ENCODE data around the gene FBXO36. TPM values are rescaled to one million over a fixed set of nuclear protein-coding genes. Genes with fewer than 3 reads are reported as not detected.

Gene FBXO36
- total and polyA plus RNA-seq, 2 of the 8 experiments (the other 6 are each of a cell fraction or from before 2014, with no cell fraction given) = 3.4 TPM

- no peak overlapping the region for H2AFZ ChIP-seq (ENCODE audit: low read length)
- no peak overlapping the region for H4K5ac ChIP-seq (ENCODE audit: insufficient read length, low read depth, low read length)
- ChIA-PET POLR2A (ENCODE audit: partially characterized antibody) (no interaction called here), CTCF (ENCODE audit: partially characterized antibody) (interaction anchor here (0.6 to 1.4 kb wide), 2 partner anchors 107 to 840 kb away, joined by 3 read pairs; no protein-coding TSS in a partner anchor)
- no peak overlapping the region for H2AK5ac ChIP-seq (ENCODE audit: low read depth, low read length)
- no peaks in the 10 kb centered on the region for H3K79me1 ChIP-seq (ENCODE audit: low read depth, low read length)
- H3K79me2 ChIP-seq (ENCODE audit: control insufficient read depth in 1 of 2, insufficient read depth in 2 of 2, low read length in 2 of 2) = no peaks in the 10 kb centered on the region
- no peak overlapping the region for H3K23ac ChIP-seq (ENCODE audit: insufficient read length)
- H2BK15ac ChIP-seq (ENCODE audit: low read length) = no peak overlapping the region
- H3K9me3 ChIP-seq (ENCODE audit: insufficient read depth in 2 of 2, low read depth in 1 of 2, low read length in 1 of 2) = no peaks in the 10 kb centered on the region
- FAIRE-seq (no peak), DNase-seq (ENCODE audit: low read depth in 1 of 2, low spot score in 2 of 2) (no peak)
- no peaks in the 10 kb centered on the region for H4K20me1 ChIP-seq (replicated peaks in 1 of 2; ENCODE audit: control insufficient read depth in 1 of 2, insufficient read depth in 2 of 2, low read length in 2 of 2)
- H3K23me2 ChIP-seq (ENCODE audit: low read depth, low read length) = no peaks in the 10 kb centered on the region
- H3K9ac ChIP-seq (replicated peaks in 1 of 4; ENCODE audit: extremely low read depth in 1 of 4, low read depth in 3 of 4, low read length in 3 of 4) = no peak overlapping the region
- no peaks in the 10 kb centered on the region for H3K27me3 ChIP-seq (replicated peaks in 1 of 4; ENCODE audit: control insufficient read depth in 3 of 4, extremely low read depth in 1 of 4, insufficient read depth in 3 of 4, low read length in 3 of 4)
- no peak overlapping the region for H3K18ac ChIP-seq (ENCODE audit: extremely low read depth, low read length)
- H2BK5ac ChIP-seq (ENCODE audit: low read depth, low read length) = no peak overlapping the region
- H3K4me1 ChIP-seq (replicated peaks in 1 of 4; ENCODE audit: control insufficient read depth in 3 of 4, insufficient read depth in 4 of 4, low read length in 3 of 4) = no peaks in the 10 kb centered on the region
- H3K56ac ChIP-seq (replicated peaks; ENCODE audit: insufficient read length, low read depth, low read length) = no peak overlapping the region
- no peak overlapping the region for H2BK20ac ChIP-seq (ENCODE audit: low read length)
- H3K4ac ChIP-seq (replicated peaks; ENCODE audit: insufficient read length, low read depth, low read length) = no peak overlapping the region
- H3K36me3 ChIP-seq (ENCODE audit: control insufficient read depth in 2 of 4, insufficient read depth in 4 of 4, low read length in 3 of 4) = no peaks in the 10 kb centered on the region
- no peak overlapping the region for H3K4me2 ChIP-seq (ENCODE audit: insufficient read depth in 1 of 2, low read depth in 2 of 2, low read length in 2 of 2)
- H2BK12ac ChIP-seq (ENCODE audit: low read depth, low read length) = no peak overlapping the region
- no peak overlapping the region for H4K8ac ChIP-seq (ENCODE audit: extremely low read depth, insufficient read depth, low read length)
- no peak overlapping the region for H2BK120ac ChIP-seq (replicated peaks; ENCODE audit: low read depth, low read length)
- WGBS, 2 experiments (ENCODE audit: extremely low coverage in 1 of 2, insufficient coverage in 1 of 2, insufficient read length in 1 of 2, insufficient replicate concordance in 2 of 2, low coverage in 1 of 2, low lambda C conversion rate in 2 of 2, missing lambda C conversion rate in 1 of 2) = 87% methylated on average over 3 of the region's 3 CpGs; no CpG with 5 or more reads in 1 of the 2 experiments
- H3K14ac ChIP-seq (ENCODE audit: insufficient read length) = no peak overlapping the region
- H3K4me3 ChIP-seq (ENCODE audit: extremely low read depth in 1 of 4, insufficient read depth in 2 of 4, low read depth in 3 of 4, low read length in 4 of 4) = no peak overlapping the region
- H3K27ac ChIP-seq (ENCODE audit: low read depth, low read length) = no peak overlapping the region
- no peak overlapping the region for H4K91ac ChIP-seq (replicated peaks; ENCODE audit: insufficient read length, low read length)
- no peak for TF ChIP-seq TAF7 (optimal IDR thresholded peaks at IDR 0.05; ENCODE audit: borderline replicate concordance, low read depth, low read length)
- no peak for TF ChIP-seq TBP (IDR thresholded peaks at IDR 0.05; ENCODE audit: low read depth, low read length)
- TF ChIP-seq TAF1 (IDR thresholded peaks at IDR 0.05; ENCODE audit: low read depth, low read length) = no peak
- TF ChIP-seq KDM4A (IDR thresholded peaks at IDR 0.05; ENCODE audit: low read depth, low read length, severe bottlenecking) = no peak
- TF ChIP-seq EZH2 (IDR thresholded peaks at IDR 0.05; ENCODE audit: low read depth, low read length, severe bottlenecking) = no peak
- no peak for TF ChIP-seq RNF2 (IDR thresholded peaks at IDR 0.05; ENCODE audit: borderline replicate concordance, low read depth, low read length, missing control alignments, poor library complexity, severe bottlenecking)
Observed at GRCh38 chr2:229969921-229970320, 47.6 kb downstream of the FBXO36 start.
